ENCODE measurements around the gene SYTL2. TPM values are rescaled to one million over a fixed set of nuclear protein-coding genes. Genes with fewer than 3 reads are reported as not detected.

The SYTL2 gene
- total RNA-seq, 1 experiment from 2014 or later, result 5.2 TPM

- no peak overlapping the region for H3K4me3 Mint-ChIP-seq
- H3K9me3 Mint-ChIP-seq, result peaks cover 0 to 8% of the 10 kb centered on the region in 2 experiments; a peak in 2 of 5 replicates
- WGBS (ENCODE audit: extremely low coverage, insufficient read length, low lambda C conversion rate), result no CpG with 5 or more reads among the region's 2 CpGs
These were observed 43.5 kb downstream of the SYTL2 start for GRCh38 chr11:85767246-85767945.

More at GRCh38 chr11:85767246-85767945, 43.5 kb downstream of the SYTL2 start:
- Histone ChIP-seq H4K5ac (ENCODE audit: insufficient read length, low read depth, low read length) (no peak overlapping the region), H3K4ac (ENCODE audit: low read depth, low read length) (no peak overlapping the region), H4K8ac (replicated peaks; ENCODE audit: insufficient read length, low read depth, low read length) (no peak overlapping the region), H3K9ac (ENCODE audit: extremely low read depth, insufficient read length, low read length) (no peak overlapping the region), H2BK12ac (ENCODE audit: insufficient read length, low read depth, low read length) (no peak overlapping the region), H4K91ac (ENCODE audit: insufficient read length, low read depth, low read length) (no peak overlapping the region), H3K79me2 (ENCODE audit: insufficient read depth, low read length) (no peaks in the 10 kb centered on the region), H2BK5ac (ENCODE audit: insufficient read length, low read length) (no peak overlapping the region), H3K23me2 (ENCODE audit: insufficient read length, low read depth, low read length, poor library complexity, severe bottlenecking) (no peaks in the 10 kb centered on the region), H2AK5ac (ENCODE audit: insufficient read length, low read length) (no peak overlapping the region), H3K18ac (ENCODE audit: insufficient read length, low read depth, low read length) (no peak overlapping the region), H2AFZ (ENCODE audit: low read length) (no peak overlapping the region), H3K14ac (ENCODE audit: insufficient read depth, low read length) (no peak overlapping the region), H3T11ph (ENCODE audit: low read length) (no peak overlapping the region), H2BK15ac (ENCODE audit: low read depth, low read length) (no peak overlapping the region), H3K4me2 (ENCODE audit: insufficient read depth, insufficient read length, low read length) (no peak overlapping the region), H3K79me1 (ENCODE audit: insufficient read depth, low read depth, low read length, poor library complexity, severe bottlenecking) (no peaks in the 10 kb centered on the region), H3K56ac (ENCODE audit: insufficient read length, low read depth, low read length) (no peak overlapping the region), H2BK20ac (ENCODE audit: low read depth, low read length, poor library complexity, severe bottlenecking) (no peak overlapping the region), H4K20me1 (ENCODE audit: control insufficient read depth, insufficient read depth, insufficient read length) (no peaks in the 10 kb centered on the region), H2BK120ac (ENCODE audit: low read depth, low read length, poor library complexity, severe bottlenecking) (no peak overlapping the region), H3K27ac (ENCODE audit: insufficient read length, low read depth, low read length) (no peak overlapping the region), H3K9me3 (ENCODE audit: control insufficient read depth, low read depth, low read length) (no peaks in the 10 kb centered on the region), H3K27me3 (ENCODE audit: insufficient read depth, low read length) (no peaks in the 10 kb centered on the region), H3K23ac (ENCODE audit: insufficient read length, low read depth, low read length) (no peak overlapping the region), H3K4me1 (ENCODE audit: insufficient read depth, low read length) (peaks cover 5% of the 10 kb centered on the region; the same call in 1 of the 2 replicates)
- TF ChIP-seq, protein P1, sequence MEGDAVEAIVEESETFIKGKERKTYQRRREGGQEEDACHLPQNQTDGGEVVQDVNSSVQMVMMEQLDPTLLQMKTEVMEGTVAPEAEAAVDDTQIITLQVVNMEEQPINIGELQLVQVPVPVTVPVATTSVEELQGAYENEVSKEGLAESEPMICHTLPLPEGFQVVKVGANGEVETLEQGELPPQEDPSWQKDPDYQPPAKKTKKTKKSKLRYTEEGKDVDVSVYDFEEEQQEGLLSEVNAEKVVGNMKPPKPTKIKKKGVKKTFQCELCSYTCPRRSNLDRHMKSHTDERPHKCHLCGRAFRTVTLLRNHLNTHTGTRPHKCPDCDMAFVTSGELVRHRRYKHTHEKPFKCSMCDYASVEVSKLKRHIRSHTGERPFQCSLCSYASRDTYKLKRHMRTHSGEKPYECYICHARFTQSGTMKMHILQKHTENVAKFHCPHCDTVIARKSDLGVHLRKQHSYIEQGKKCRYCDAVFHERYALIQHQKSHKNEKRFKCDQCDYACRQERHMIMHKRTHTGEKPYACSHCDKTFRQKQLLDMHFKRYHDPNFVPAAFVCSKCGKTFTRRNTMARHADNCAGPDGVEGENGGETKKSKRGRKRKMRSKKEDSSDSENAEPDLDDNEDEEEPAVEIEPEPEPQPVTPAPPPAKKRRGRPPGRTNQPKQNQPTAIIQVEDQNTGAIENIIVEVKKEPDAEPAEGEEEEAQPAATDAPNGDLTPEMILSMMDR (conservative IDR thresholded peaks at IDR 0.05), result no peak
- H3K27me3 Mint-ChIP-seq (ENCODE audit: low read depth), result no peaks in the 10 kb centered on the region
- no peak for DNase-seq
- peaks cover 0 to 3% of the 10 kb centered on the region in 2 experiments; a peak in 1 of 4 replicates for H3K4me1 Mint-ChIP-seq
- H3K27ac Mint-ChIP-seq, result no peak overlapping the region
- H3K36me3 Mint-ChIP-seq (ENCODE audit: insufficient read depth in 1 of 3, low read depth in 3 of 3), result peaks cover 0 to 7% (median 0%) of the 10 kb centered on the region in 3 experiments; a peak in 3 of 7 replicates
